ENCODE data around the gene CELF4. TPM values are rescaled to one million over a fixed set of nuclear protein-coding genes. Genes with fewer than 3 reads are reported as not detected.

The CELF4 gene
- total and polyA plus RNA-seq, 2 of the 4 experiments (the other 2 are of a cell fraction), result not detected

DNA sequence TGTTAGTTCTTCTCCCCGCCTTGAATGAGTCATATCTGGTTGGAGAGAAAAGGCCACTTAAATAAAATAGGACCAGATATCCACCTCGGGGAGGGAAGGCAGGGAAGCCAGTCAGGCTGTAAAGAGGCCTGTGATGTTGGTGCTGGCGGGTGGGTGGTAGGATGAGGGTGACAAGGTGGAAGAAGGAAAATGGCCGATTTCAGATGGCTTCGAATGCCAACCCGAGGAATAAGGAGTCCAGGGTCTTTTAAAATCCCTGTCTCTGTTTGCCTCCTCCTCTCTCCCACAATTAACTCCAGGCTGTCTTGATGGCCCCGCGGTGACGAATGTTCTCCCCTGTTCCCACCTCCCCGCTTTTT, 41.5 kb downstream of the CELF4 start:
- no peak overlapping the region for H4K5ac ChIP-seq (ENCODE audit: low read depth, low read length)
- H4K20me1 ChIP-seq (ENCODE audit: insufficient read depth, low read length), result no peaks in the 10 kb centered on the region
- H2AK9ac ChIP-seq (replicated peaks; ENCODE audit: low read depth, low read length, poor library complexity), result no peak overlapping the region
- intact Hi-C loops (cut with micrococcal nuclease) (no loop called here), in situ Hi-C loops (cut with MboI; ENCODE audit: low sequenced_read_pairs) (no loop called here), dilution Hi-C loops (cut with HindIII; ENCODE audit: low sequenced_read_pairs, unreplicated experiment) (no loop called here)
- H3K36me3 ChIP-seq (ENCODE audit: control insufficient read depth, insufficient read depth, low read length), result no peaks in the 10 kb centered on the region
- BruUV-seq (replicated peaks), result no TSS peak
- DNase-seq, result no peak
- H2BK20ac ChIP-seq (ENCODE audit: low read depth, low read length), result no peak overlapping the region
- TF ChIP-seq SMC3 (IDR thresholded peaks at IDR 0.05; ENCODE audit: low read depth, low read length), result no peak
- TF ChIP-seq RAD21 (IDR thresholded peaks at IDR 0.05; ENCODE audit: low read length), result no peak
- no peak for TF ChIP-seq CEBPB (IDR thresholded peaks at IDR 0.05; ENCODE audit: low read depth, low read length)
- TF ChIP-seq MAFK (IDR thresholded peaks at IDR 0.05; ENCODE audit: low read depth, low read length), result no peak
- TF ChIP-seq, protein P1, sequence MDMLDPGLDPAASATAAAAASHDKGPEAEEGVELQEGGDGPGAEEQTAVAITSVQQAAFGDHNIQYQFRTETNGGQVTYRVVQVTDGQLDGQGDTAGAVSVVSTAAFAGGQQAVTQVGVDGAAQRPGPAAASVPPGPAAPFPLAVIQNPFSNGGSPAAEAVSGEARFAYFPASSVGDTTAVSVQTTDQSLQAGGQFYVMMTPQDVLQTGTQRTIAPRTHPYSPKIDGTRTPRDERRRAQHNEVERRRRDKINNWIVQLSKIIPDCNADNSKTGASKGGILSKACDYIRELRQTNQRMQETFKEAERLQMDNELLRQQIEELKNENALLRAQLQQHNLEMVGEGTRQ (IDR thresholded peaks at IDR 0.05; ENCODE audit: low read depth, low read length), result no peak
- TF ChIP-seq MXI1 (IDR thresholded peaks at IDR 0.05; ENCODE audit: borderline replicate concordance, low read depth, low read length), result no peak
- H4K91ac ChIP-seq (ENCODE audit: insufficient read depth, low read depth, low read length), result no peak overlapping the region
- no peak overlapping the region for H3K27ac ChIP-seq (ENCODE audit: insufficient read depth, low read length)
- ChIA-PET CTCF (no interaction called here), POLR2A (ENCODE audit: unreplicated experiment) (no interaction called here)
- H2AFZ ChIP-seq (replicated peaks; ENCODE audit: low read length, poor library complexity), result no peak overlapping the region
- no peak overlapping the region for H3K23ac ChIP-seq (ENCODE audit: low read depth, low read length)
- H2BK15ac ChIP-seq (ENCODE audit: low read depth, low read length), result no peak overlapping the region
- H2BK120ac ChIP-seq (ENCODE audit: low read depth, low read length), result no peak overlapping the region
- no peaks in the 10 kb centered on the region for H3K9me3 ChIP-seq (ENCODE audit: control insufficient read depth, insufficient read depth, low read length)
- H3K9me1 ChIP-seq (ENCODE audit: insufficient read depth, low read length), result no peaks in the 10 kb centered on the region
- H3K56ac ChIP-seq (ENCODE audit: extremely low read depth, insufficient read depth, low read length), result no peak overlapping the region
- H3K4me2 ChIP-seq (ENCODE audit: low read depth, low read length), result no peak overlapping the region
- H3K14ac ChIP-seq (replicated peaks; ENCODE audit: low read depth, low read length), result no peak overlapping the region
- 27% methylated on average over 3 of the region's 10 CpGs; no CpG with 5 or more reads in 1 of the 2 experiments for WGBS, 2 experiments (ENCODE audit: extremely low coverage in 2 of 2, insufficient read length in 1 of 2)
- no peaks in the 10 kb centered on the region for H3K4me1 ChIP-seq (ENCODE audit: control insufficient read depth, insufficient read depth, low read length)
- H2BK5ac ChIP-seq (ENCODE audit: low read depth, low read length, poor library complexity, severe bottlenecking), result no peak overlapping the region
- H3K9ac ChIP-seq (ENCODE audit: low read depth, low read length), result no peak overlapping the region
- no peak overlapping the region for H3K4ac ChIP-seq (ENCODE audit: low read depth, low read length)
- H4K8ac ChIP-seq (ENCODE audit: low read depth in 2 of 2, low read length in 2 of 2), result no peak overlapping the region
- peaks cover 29% of the 10 kb centered on the region for H3K27me3 ChIP-seq (ENCODE audit: control insufficient read depth, insufficient read depth, low read length)
- H3K4me3 ChIP-seq (ENCODE audit: insufficient read depth, low read depth, low read length), result no peak overlapping the region
- no peak overlapping the region for H2AK5ac ChIP-seq (ENCODE audit: low read depth, low read length)
- ATAC-seq (ENCODE audit: low read depth), result no peak
- H3K79me1 ChIP-seq (ENCODE audit: low read depth in 1 of 2, low read length in 2 of 2), result no peaks in the 10 kb centered on the region
- no peak overlapping the region for H3K18ac ChIP-seq (ENCODE audit: low read depth, low read length)
